ENCODE measurements around the gene RIPPLY2. TPM values are rescaled to one million over a fixed set of nuclear protein-coding genes. Genes with fewer than 3 reads are reported as not detected.

Gene RIPPLY2
- total and polyA plus RNA-seq, 2 donors (not counting 3 experiments of a cell fraction or from before 2014, with no cell fraction given) = 0.25 to 0.53 TPM

GRCh38 chr6:83885984-83886383, 32.8 kb downstream of the RIPPLY2 start:
- Histone ChIP-seq H3K79me2 (ENCODE audit: control insufficient read depth, insufficient read depth, low read length) (no peaks in the 10 kb centered on the region), H3K9me3 (replicated peaks; ENCODE audit: control insufficient read depth, insufficient read depth, low read length) (no peaks in the 10 kb centered on the region), H2AFZ (ENCODE audit: low read depth, low read length) (no peak overlapping the region), H3K4me3 (replicated peaks in 1 of 3; ENCODE audit: insufficient read depth in 1 of 3, low read depth in 1 of 3, low read length in 3 of 3) (no peak overlapping the region), H3K36me3 (ENCODE audit: control insufficient read depth in 2 of 2, extremely low read depth in 1 of 2, insufficient read depth in 2 of 2, low read length in 2 of 2) (no peaks in the 10 kb centered on the region), H3K9ac (replicated peaks; ENCODE audit: extremely low read depth, insufficient read depth, low read length) (no peak overlapping the region), H4K20me1 (replicated peaks; ENCODE audit: control insufficient read depth, extremely low read depth, insufficient read depth, low read length) (no peaks in the 10 kb centered on the region), H3K4me1 (ENCODE audit: control insufficient read depth, extremely low read depth, insufficient read depth, low read length) (peaks cover 9% of the 10 kb centered on the region), H3K27ac (ENCODE audit: insufficient read depth, low read depth, low read length) (no peak overlapping the region), H3K4me2 (ENCODE audit: insufficient read depth, low read length) (no peak overlapping the region), H3K9me1 (replicated peaks; ENCODE audit: control insufficient read depth, extremely low read depth, insufficient read depth, low read length) (no peaks in the 10 kb centered on the region), H3K27me3 (ENCODE audit: control insufficient read depth in 2 of 2, insufficient read depth in 2 of 2, low read length in 2 of 2) (no peaks in the 10 kb centered on the region)
- FAIRE-seq = no peak
- no peak for DNase-seq (ENCODE audit: low read depth, low spot score)
- TF ChIP-seq POLR2AphosphoS5 (IDR thresholded peaks at IDR 0.05; ENCODE audit: insufficient read depth, low read depth, low read length) (no peak), EZH2 (IDR thresholded peaks at IDR 0.05; ENCODE audit: borderline replicate concordance, low read depth, low read length, severe bottlenecking) (no peak), JUN (IDR thresholded peaks at IDR 0.05; ENCODE audit: borderline replicate concordance, insufficient read depth, insufficient read length, low read depth) (no peak), FOS (IDR thresholded peaks at IDR 0.05; ENCODE audit: borderline replicate concordance, insufficient read depth, low read length) (no peak), POLR2A (IDR thresholded peaks at IDR 0.05; ENCODE audit: low read depth, low read length) (no peak), CTCF (IDR thresholded peaks at IDR 0.05; ENCODE audit: extremely low read depth in 1 of 2, insufficient read depth in 1 of 2, low read depth in 1 of 2, low read length in 2 of 2) (no peak), MYC (IDR thresholded peaks at IDR 0.05; ENCODE audit: low read depth, low read length) (no peak), GATA2 (IDR thresholded peaks at IDR 0.05; ENCODE audit: insufficient read depth, insufficient read length, low read depth, low read length) (no peak)
- TF ChIP-seq, protein P1, sequence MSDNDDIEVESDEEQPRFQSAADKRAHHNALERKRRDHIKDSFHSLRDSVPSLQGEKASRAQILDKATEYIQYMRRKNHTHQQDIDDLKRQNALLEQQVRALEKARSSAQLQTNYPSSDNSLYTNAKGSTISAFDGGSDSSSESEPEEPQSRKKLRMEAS (IDR thresholded peaks at IDR 0.05; ENCODE audit: insufficient read depth, insufficient read length) = no peak
- dilution Hi-C loops (cut with MboI; ENCODE audit: extremely low pct_ligation_motif_present, low sequenced_read_pairs) (no loop called here), intact Hi-C loops (cut with micrococcal nuclease) (loop anchor here (2.0 to 10.0 kb wide), 3 partner anchors 141 to 1439 kb away; no protein-coding TSS in a partner anchor)
- POLR2A ChIA-PET = no interaction called here
- BruUV-seq (replicated peaks) = no TSS peak
- CTCF ChIA-PET = interaction anchor here (0.6 to 1.7 kb wide), 6 partner anchors 327 to 1437 kb away, joined by 3 to 9 read pairs (median 3); partner anchors contain the start of gene CEP162
